ENCODE data around the gene PPP3R2.

GRCh38 chr9:101632611-101633010 lies 37.8 kb upstream of the PPP3R2 start:
- no peak for TF ChIP-seq CTCF (IDR thresholded peaks at IDR 0.05)
- no peak for TF ChIP-seq POLR2A (IDR thresholded peaks at IDR 0.05)
